ENCODE measurements around the gene CHRNA4.
"Not testable (repeated sequence)": the region's sequence is repeated elsewhere in the genome, so short reads cannot be mapped to it uniquely, and the experiment has no call there.

Gene CHRNA4

DNA sequence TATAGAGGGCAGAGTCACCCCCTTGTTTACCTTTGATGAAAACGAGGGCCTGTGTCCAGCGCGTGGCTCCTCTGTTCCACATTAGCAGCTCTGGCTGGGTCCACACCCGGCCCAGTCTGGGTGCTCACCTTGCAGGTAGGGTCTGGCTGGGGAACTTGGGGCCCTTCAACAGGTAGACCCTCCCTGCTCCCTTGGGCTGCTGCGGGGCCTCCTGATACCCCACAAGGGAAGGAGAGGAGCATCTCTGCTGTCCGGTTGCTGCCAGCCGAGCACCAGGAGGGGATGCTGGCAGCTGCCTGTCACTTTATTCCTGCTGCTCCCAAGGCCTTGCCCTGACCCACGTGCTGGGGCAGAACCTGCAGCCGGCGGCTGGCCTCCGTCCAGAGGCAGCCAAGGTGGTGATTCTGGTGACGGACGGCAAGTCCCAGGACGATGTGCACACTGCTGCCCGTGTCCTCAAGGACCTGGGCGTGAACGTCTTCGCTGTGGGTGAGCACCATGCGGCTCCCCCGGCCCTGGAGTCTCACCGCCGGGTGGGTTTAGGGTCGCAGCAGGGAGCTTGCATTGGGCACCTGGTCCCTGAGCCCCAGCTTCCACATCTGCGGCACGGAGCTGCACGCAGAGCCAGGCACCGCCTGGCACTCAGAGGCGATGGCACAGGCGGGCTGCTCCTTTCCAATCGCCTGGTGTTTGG lies 52.8 kb downstream of the CHRNA4 start:
- DNase-seq (ENCODE audit: low spot score), result no peak

DNA sequence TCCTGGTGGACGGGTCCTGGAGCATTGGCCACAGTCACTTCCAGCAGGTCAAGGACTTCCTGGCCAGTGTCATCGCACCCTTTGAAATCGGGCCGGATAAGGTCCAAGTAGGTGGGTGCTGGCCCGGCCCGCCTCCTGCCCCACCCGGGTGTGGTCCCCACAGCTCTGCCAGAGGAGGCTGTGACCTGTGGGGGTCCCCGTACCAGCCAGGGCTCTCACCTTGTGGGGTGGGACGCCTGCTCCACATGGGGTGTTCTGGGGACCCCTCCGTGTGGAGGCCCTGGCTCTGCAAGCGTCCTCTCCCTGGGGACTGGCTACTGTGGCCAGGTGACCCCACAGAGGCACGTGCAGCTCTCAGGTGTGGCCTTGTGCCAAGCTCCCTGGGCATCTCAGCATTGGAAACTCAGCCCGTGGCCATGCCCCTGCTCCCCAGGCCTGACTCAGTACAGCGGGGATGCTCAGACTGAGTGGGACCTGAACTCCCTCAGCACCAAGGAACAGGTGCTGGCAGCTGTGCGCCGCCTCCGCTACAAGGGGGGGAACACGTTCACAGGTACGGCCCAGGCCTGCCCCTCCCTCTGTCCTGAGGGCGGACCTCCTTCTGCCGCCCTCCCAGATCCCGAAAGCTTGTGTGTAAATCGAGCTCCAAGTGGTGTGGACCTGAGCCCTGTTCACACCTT lies 53.5 kb downstream of the CHRNA4 start:
- DNase-seq (ENCODE audit: low spot score), result no peak

DNA sequence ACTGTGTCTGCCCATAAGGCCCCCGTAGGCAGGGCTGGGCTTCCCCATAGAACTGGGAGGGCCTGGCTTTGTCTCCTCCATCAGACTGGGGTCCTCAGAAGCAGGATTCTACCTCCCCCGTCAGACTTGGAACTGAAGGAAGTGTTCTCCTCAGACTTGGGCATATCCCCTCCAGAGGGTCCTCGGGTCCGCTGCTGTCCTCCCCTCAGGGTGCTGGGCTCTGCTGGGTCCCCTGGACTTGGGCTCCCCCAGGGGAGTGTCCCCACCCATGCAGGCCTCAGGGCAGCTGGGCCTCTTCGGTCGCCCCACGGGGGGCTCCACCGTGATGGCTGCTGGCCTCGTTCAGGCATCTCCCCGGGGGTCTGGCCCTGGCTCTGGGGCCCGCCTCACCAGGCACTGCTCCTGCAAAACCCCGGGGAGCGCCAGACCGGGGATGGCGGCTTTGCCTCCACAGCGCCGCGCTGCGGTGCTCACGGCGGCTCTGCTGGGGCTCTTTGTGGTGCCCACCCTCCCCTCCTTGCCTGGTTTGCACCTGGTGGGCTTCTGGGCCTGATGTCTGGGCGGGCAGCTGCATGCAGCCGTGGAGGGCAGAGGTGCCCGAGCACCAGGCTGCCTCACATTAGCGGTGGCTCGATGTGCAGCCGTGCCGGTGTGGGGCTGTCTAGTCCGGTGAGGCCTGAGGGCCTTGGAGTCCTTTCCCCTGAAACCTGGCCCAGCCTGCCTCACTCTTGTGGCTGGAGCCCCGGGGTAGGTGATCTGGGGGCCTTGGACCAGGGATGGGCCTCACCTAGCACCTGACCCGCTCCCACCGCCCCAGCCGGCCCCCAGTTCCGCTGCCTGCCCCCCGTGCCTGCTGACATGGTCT lies 54.2 kb downstream of the CHRNA4 start:
- DNase-seq (ENCODE audit: low spot score), result no peak

DNA sequence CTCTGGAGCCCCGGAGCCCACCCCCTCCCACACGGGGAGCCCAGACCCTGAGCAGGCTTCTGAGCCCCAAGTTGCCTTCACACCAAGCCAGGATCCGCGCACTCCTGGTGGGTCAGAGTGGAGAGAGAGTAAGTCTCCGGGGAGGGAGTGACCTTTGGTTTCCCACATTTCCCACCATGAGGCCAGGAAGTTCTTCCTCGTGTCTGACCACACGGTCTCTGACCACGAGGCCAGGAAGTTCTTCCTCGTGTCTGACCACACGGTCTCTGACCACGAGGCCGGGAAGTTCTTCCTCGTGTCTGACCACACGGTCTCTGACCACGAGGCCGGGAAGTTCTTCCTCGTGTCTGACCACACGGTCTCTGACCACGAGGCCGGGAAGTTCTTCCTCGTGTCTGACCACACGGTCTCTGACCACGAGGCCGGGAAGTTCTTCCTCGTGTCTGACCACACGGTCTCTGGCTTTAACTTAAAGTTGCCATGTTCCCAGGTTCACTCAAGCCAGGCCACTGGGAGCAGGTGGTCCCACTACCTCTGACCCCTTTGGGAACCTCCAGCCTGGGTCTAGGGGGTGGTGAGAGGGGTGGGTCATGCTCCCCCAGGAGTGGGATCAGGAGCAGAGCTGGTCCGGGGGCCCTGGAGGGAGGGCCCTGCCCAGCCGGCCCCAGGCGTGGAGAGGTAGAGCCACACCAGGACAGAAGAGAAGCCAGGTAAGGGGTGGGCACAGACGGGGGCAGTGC lies 55.0 kb downstream of the CHRNA4 start:
- DNase-seq (ENCODE audit: low spot score), result not testable (repeated sequence)

DNA sequence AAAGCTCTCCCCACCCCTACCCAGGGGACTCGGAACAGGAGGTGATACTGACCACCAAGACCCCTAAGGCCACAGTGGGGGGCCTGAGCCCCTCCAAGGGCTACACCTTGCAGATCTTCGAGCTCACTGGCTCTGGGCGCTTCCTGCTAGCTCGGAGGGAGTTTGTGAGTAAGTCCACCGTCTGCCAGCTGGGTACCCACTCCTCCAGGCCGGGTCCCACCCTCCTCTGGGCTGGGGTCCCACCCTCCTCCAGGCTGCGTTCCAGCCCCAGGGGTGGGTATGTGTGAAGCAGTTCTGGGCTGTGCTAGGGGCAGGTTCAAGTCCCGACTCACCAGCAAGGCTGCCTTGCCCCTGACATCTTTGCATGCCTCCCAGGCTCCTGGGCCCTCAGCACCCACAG lies 55.8 kb downstream of the CHRNA4 start:
- no peak for DNase-seq (ENCODE audit: low spot score)

DNA sequence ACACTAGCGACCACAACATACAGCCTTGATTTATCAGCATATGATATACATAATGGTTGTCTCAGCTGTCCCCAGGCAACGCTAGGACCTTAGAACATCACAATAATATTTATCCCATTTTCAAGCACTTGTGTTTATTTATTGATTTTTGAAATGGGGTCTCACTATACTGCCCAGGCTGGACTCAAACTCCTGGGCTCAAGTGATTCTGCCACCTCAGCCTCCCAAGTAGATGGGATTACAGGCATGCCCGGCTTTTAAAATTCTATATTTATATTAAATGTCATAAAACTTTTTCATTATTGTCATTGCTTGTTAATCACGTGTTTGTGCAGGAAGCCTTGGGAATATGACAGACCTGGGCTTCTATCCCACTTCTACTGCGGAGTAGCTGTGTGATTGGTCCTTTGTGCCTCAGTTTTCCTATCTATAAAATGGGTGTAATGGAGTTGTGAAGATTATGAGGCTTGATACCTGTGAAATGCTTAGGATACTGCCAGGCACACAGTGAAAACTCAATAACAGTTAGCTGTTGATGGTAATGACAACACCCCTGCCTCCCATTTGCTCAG lies 58.0 kb downstream of the CHRNA4 start:
- no peak for DNase-seq (ENCODE audit: low spot score)

DNA sequence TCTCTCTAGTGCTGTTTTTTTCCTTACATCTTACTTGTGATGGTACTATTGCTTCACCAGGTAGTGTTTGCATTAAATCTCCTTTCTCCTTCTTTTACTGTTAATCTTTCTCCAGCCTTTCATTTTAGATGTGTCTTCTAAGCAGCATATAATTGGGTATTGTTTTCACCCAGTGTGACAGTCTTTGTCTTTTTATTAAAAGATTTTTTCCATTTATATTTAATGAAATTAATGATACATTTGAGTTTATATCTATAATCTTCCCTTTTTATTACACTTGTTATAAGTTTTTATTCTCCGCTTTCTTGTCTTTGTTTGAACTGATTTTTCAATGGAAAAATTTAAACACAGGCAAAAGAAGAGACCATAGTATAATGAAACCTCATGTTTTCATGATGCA lies 59.5 kb downstream of the CHRNA4 start:
- DNase-seq (ENCODE audit: low spot score), result no peak

DNA sequence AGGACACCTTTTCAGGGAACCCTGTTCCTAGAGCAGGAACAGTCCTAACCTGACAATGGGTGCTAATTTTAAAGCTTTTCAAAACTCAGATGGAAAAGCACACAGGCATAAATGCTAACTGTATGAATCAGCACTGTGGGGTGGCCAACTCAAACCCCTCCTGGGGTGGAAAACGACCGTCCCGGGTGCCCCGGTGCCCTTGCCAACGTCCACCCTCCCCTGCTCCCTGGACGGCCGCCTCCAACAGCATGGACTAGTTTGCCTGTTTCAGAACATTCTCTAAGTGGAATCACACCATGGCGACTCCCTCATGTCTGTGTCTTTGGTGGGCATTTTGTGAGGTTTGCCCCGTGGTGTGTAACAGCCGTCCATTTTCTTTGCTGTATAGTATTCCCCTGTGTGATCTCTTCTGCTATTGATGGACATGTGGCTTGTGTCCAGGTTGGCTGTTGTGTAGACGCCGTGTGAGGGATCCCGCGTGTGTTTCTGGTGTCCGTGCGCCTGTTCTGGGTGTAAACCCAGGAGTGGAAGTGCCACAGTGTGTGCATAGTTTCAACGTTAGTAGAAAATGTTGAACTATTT lies 62.3 kb downstream of the CHRNA4 start:
- no peak for DNase-seq (ENCODE audit: low spot score)

DNA sequence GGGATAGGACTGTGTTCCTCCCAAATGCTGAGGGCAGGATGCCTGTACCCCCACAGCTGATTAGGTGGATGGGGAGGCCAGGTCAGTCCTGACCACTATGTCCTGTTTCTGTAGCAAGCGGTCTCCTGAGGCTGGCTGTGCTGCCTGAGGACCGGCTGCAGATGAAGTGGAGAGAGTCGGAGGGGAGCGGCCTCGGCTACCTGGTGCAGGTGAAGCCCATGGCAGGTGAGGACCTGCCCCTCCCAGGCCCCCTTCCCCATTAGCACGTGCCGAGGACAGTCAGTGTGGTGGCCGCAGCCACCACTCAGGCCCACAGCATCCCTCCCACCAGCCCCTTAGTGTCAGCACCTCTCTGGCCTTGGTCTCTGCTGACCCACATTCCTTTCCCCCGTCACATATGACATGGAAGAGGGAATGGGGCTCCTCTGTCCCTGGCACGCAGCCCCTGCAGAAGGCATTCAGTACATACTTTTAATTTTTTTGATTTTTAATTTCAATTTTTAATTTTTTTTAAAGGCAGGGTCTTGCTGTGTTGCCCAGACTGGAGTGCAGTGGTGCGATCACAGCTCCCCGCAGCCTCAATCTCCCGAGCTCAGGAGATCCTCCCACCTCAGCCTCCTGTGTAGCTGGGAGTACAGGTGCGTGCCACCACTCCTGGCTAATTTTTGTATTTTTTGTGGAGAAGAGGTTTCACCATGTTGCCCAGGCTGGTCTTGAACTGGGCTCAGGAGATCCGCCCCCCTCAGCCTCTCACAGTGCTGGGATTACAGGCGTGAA lies 63.2 kb downstream of the CHRNA4 start:
- DNase-seq (ENCODE audit: low spot score), result no peak

DNA sequence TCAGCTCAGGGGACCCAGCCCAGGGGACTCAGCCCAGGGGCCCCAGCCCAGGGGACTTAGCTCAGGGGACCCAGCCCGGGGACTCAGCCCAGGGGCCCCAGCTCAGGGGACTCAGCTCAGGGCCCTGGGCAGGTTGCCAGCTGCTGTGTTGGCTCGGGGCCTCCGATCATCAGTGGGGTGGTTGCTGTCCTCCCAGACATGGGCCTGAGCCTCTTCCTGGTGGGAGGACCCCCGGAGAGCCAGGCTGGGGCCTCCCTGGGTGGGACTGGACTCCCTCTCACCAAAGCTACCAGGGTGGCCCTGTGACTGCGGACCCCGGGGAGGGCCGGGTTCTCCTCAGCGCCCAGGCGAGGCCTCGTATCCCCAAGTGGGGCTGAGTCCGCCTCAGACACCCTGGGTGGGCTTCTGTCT lies 63.8 kb downstream of the CHRNA4 start:
- DNase-seq (ENCODE audit: low spot score), result no peak

DNA sequence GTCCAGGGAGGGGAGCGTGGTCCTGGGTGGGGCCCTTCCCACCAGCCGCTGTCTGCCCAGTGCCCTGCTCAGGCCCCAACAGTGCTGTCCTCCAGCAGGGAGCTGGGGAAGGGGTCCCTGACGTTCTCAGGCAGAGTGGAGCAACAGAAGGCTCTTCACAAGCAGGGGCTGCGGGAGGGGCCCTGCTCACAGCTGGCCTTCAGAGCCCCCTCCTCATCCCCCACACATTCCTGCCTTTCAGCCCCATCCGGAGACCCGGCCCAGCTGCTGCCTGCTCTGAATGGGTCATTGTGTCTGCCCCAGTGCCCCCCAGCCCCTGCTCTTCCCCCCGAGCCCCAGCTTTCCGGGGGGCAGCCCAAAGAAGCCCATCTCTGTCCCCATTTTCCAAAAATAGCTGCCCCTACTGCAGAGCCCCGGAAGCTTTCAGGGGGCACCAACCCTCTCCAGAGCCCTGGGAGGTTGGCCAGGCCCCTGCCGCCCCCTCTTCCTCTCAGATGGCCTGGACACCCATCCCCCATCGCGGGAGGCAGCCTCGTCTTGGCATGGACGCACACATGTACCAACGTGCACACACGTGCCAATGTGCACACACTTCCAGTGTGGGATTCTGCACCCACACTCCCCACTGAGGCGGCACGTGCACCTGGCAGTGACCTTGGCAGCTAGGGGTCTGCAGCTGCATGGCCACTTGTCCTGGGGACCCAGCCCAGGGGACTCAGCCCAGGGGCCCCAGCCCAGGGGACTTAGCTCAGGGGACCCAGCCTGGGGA lies 64.4 kb downstream of the CHRNA4 start:
- DNase-seq (ENCODE audit: low spot score), result no peak

DNA sequence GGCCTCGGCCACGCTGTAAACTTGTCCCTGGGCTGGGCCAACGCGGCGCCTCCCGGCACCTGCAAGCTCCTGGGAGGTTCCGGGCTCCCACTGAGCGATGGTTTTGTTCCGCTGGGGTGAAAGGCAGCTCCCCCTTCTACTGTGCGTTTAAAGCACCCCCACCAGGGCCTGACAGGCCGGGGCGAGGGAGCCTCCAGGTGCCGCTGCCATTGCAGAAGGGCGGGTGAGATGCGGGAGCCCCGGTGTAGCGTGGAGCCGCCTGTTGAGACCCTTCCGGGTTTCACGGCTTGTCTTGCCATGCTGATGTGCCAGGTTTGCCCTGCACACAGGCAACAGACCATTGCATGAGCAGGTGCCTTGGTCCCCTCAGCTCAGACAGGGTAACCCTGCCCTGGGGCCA lies 65.3 kb downstream of the CHRNA4 start:
- no peak for DNase-seq (ENCODE audit: low spot score)

DNA sequence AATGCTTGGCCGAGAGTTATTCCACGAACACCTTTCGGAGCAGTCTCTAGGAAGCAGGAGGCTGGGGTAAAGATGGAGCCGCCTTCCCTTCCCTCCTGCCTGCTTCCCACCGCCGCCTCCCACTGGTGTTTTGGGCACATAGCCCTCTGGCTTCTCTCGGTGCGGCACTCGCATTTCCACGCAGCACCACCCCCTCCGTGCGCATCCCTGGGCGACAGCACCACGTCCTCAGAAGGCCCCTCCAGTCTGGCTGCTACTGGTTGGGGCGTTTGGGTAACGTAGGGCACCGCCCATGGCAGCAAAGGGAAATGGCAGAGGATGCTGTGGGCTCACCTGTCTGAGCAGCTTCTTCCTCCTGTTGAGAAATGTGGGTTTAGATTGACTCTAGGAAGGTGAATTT lies 65.7 kb downstream of the CHRNA4 start:
- no peak for DNase-seq (ENCODE audit: low spot score)

DNA sequence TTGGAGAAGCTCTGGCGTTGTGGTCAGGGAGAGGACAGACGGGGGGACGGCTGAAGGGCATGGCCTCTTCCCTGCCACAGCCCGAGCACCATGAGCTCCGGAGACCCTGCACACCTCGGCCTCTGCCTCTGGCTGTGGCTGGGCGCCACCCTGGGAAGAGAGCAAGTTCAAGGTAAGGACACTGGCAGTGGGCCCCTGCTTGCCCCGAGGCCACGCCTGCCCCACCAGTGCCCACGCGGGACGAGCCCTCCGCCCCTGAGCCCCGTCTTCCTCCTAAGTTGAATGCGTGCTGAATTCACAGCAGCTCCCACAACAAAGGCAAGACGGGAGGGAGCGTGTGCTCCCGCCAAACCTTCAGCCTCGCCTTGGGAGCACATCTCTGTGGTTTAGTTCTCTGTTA lies 66.1 kb downstream of the CHRNA4 start:
- no peak for DNase-seq (ENCODE audit: low spot score)

DNA sequence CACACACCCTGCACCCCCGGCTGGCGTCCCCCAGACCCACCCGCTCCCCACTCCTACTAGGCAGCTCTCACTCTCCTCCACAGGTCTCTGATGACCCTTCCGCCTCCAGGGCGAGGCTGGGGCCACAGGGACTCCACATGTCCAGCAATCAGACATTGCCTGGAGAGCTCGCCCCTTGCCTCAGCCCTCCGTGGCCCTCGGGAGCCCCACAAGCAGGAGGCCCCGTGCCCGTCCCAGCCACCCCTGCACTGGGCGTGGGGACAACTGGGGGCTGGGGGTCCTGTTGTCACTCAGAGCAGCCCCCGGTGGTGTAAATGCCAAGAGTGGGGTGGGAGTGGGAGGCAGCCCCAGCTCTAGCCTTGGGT lies 66.6 kb downstream of the CHRNA4 start:
- DNase-seq (ENCODE audit: low spot score), result no peak

DNA sequence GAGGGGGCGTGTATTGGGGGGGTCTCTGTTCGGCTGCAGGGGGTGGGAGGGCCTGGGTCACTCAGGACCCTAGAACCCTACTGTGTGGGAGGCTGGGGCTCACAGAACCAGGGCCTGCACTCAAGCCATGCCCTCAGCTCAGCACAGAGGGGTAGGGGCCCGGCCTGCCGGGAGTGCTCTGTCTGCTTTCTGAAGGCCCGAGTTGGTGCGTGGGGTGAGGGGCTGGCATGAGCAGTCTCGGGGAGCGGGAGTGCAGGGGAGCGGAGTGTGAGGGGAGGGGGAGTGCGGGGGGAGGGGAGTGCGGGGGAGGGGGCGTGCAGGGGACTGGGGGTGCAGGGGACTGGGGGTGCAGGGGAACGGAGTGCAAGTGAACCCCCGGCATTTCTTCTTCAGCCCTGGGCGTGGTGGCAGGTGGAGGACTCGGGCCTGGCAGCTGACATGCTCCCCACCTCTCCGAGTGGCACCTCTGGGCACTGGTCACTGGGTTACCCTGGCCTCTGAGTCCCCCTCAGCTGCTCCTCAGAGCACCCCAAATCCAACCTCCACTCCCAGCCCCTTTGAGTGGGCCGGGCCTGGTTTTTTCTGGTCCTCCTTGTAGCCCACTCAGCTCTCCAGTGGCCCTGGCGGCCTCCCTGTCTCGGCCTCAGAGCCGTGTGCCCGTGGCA lies 67.1 kb downstream of the CHRNA4 start:
- no peak for DNase-seq (ENCODE audit: low spot score)

DNA sequence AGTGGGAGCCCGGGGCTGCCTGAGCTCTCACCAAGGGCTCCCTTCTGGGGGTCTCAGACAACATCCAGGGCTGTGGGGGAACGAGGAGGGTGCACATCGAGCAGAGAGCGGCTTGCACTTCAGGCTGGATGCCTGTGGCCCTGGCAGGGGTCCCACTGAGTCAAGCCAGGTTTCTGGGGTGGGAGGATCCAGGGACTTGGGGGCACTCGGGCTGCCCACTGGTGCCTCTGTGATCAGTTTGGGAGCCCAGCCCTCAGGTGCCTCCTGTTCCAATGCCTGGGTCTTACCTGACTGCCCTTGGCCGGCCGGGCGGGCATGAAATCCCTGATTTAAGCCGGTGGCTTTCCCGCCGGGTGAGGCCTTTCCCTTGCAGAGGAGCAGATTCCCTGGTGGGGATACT lies 67.7 kb downstream of the CHRNA4 start:
- no peak for DNase-seq (ENCODE audit: low spot score)

All from kidney tubule cell (primary cell).